ENCODE data around the gene JAKMIP1.

DNA sequence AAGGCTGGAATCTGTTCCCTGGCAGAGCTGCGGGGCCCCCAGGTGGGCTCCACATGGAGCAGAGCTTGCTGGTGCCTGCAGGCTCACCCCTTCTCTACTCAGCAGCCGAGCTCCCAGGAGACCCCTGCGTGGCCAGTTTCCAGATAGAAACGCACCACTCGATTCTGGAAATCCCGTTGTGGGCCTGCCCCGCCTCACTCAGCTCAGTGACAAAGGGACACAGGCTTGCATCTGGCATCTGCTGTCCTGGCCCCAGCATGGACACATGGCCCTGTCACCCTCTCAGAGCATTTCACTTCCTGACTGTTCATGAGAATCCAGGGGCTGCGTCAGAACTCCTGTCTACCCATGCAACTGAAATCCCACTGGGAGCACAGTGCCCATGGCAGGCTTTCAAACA lies 161.6 kb downstream of the JAKMIP1 start:
- TF ChIP-seq, protein P1, sequence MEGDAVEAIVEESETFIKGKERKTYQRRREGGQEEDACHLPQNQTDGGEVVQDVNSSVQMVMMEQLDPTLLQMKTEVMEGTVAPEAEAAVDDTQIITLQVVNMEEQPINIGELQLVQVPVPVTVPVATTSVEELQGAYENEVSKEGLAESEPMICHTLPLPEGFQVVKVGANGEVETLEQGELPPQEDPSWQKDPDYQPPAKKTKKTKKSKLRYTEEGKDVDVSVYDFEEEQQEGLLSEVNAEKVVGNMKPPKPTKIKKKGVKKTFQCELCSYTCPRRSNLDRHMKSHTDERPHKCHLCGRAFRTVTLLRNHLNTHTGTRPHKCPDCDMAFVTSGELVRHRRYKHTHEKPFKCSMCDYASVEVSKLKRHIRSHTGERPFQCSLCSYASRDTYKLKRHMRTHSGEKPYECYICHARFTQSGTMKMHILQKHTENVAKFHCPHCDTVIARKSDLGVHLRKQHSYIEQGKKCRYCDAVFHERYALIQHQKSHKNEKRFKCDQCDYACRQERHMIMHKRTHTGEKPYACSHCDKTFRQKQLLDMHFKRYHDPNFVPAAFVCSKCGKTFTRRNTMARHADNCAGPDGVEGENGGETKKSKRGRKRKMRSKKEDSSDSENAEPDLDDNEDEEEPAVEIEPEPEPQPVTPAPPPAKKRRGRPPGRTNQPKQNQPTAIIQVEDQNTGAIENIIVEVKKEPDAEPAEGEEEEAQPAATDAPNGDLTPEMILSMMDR (IDR thresholded peaks at IDR 0.05), result no peak
- no peak for TF ChIP-seq POLR2A (IDR thresholded peaks at IDR 0.05)
